COLO829 (cell line): Measurements from ENCODE around the gene TMEM235.
"Not testable (repeated sequence)": the region's sequence is repeated elsewhere in the genome, so short reads cannot be mapped to it uniquely, and the experiment has no call there.

Source experiments
- DNase-seq: peaks from one replicate; pipeline ENCODE4 v3.0.0; 2012; ENCODE audit warnings: low spot score

TMEM235 gene

DNA sequence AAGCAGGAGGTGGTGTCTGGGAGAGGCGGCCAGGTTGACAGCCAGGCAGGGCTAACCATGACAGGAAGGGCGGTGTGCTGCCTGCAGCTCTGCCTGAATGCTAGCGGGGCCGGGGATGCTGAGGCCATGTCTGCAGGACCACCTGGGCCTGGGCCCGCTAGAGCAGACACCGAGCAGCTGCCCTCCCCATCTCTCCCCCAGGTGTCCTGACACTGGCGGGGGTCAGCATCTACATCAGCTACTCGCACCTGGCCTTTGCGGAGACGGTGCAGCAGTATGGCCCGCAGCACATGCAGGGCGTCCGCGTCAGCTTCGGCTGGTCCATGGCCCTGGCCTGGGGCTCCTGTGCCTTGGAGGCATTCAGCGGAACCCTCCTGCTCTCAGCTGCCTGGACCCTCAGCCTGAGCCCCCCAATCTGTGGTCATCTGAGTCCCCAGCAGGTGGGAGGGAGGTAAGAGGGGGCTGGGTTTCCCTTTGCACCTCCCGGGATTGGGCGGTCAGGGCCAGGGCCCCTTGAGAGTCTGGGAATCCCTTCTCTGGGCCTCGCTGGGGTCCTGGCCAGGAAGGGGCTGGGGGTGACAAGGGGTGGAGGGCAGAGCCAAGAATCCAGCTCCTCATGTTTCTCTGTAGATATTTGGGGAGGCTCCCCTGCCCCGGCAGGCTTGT, 7.5 kb downstream of the TMEM235 start:
- no peak for DNase-seq

DNA sequence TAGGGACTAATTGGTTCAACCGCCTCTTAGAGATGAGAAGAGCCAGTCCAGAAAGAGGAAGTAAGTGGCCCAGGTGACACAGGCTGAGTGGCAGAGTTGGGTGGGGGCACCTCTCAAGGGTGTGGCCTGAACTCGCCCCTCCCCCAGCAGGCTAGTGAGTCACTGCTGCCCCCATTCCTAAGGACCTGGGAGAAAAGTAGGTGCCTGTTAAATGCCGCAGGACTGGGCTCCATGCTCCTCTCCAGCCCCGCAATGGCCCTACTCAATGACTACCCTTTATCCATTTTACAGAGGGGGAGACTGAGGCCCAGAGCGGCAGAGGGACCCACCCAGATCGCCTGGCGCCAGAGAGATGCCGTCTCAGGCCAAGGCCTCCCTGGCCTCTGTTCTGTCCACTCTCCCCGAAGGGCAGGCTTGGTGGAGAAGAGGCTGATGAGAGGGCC, 8.1 kb downstream of the TMEM235 start:
- no peak for DNase-seq

- no peak for DNase-seq
These were observed 8.7 kb downstream of the TMEM235 start for GRCh38 chr17:78240012-78240655.

DNA sequence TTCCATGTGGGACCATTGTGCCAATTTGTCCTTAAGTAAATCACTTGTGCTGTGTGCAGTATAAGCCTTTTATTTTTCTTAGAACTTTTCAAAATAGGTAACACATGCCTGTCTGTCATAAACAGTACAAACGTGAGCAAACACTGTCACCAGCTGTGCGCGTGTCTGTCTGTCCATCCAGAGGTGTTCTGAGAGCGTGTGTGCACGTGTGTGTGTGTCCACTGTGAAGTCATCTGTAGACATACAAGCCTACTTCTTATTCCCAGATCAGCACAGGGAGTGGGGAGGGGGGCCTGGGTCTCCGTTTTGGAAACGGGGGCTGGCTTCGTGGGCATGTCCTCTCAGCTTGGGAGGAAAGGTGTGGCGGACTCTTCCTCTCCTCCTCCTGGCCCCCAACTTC, 9.4 kb downstream of the TMEM235 start:
- DNase-seq, result no peak

DNA sequence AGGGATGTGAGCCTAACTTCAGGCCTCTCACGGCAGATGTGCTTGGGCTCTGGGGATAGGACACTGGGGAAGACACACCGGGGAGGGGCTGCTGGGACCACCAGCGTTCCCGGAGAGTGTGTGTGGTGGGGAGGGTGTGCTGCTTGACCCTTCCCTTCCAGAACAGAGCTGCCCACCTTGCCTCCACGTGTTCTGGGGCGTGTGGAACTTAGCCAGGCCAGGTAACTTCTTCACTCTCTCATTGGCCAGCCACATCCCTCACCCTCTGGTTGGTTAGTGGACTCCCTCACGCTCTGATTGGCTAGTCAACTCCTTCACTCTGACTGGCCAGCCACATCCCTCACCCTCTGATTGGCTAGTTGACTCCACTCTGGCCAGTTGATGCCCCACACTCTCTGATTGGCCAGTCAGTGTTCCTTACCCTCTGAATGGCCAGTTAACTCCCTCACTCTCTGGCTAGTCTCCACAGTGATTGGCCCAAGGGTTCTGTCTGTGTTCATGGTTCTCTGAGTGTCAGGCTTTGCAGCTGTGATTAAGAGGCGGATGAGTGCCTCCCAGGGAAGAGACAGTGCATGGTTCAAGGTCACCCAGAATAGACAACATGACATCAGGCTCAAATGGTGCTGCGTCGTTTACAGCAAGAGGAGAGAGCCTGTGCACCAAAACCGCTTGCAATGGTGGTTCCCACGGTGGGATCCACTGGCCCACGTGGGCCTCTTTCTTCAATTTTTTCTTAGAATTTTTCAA, 10.0 kb downstream of the TMEM235 start:
- DNase-seq, result no peak

GRCh38 chr17:78242024-78242742, 10.8 kb downstream of the TMEM235 start:
- DNase-seq, result no peak

GRCh38 chr17:78247304-78247703, 15.9 kb downstream of the TMEM235 start:
- no peak for DNase-seq

- no peak for DNase-seq
These were observed 16.9 kb downstream of the TMEM235 start for GRCh38 chr17:78248051-78248914.

GRCh38 chr17:78249074-78249817, 17.8 kb downstream of the TMEM235 start:
- no peak for DNase-seq

- no peak for DNase-seq
These were observed 18.7 kb downstream of the TMEM235 start for GRCh38 chr17:78249818-78250806.

- DNase-seq, result peak; percentile 91
These were observed 19.7 kb downstream of the TMEM235 start for GRCh38 chr17:78250891-78251772.

- DNase-seq, result no peak
These were observed 20.3 kb downstream of the TMEM235 start for GRCh38 chr17:78251773-78252103.

DNA sequence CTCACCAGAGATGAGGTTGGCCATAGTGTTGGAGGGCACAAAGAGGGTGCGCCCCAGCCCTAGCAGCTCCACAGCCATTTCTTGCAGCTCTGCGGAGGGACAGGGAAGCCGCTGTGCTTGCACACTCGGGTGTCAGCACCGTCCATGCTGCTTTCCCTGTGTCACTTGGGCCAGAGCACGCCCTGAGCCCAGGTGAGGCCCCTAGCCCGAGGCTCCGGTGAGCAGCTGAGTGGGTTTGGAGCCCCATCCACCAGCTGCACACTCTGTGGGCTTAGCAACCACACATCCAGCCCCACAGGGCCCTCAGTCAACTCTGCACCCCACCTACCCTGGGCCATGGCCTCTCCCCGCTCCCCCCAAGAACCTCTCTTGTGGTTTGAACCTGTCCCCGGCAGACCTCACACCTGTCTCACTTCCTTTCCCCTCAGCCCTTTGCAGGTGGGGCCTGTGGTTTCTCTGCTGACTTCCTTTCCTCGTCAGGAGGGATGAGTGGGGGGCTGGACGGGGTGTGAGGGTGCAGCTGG, 20.7 kb downstream of the TMEM235 start:
- no peak for DNase-seq

GRCh38 chr17:78252701-78253635, 21.5 kb downstream of the TMEM235 start:
- no peak for DNase-seq

DNA sequence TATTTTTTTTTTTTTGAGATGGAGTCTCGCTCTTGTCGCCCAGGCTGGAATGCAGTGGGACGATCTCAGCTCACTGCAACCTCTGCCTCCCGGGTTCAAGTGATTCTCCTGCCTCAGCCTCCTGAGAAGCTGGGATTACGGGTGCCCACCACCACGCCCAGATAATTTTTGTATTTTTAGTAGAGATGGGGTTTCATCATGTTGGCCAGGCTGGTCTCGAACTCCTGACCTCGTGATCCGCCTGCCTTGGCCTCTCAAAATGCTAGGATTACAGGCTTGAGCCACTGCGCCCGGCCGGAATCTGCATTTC, 22.2 kb downstream of the TMEM235 start:
- not testable (repeated sequence) for DNase-seq

DNA sequence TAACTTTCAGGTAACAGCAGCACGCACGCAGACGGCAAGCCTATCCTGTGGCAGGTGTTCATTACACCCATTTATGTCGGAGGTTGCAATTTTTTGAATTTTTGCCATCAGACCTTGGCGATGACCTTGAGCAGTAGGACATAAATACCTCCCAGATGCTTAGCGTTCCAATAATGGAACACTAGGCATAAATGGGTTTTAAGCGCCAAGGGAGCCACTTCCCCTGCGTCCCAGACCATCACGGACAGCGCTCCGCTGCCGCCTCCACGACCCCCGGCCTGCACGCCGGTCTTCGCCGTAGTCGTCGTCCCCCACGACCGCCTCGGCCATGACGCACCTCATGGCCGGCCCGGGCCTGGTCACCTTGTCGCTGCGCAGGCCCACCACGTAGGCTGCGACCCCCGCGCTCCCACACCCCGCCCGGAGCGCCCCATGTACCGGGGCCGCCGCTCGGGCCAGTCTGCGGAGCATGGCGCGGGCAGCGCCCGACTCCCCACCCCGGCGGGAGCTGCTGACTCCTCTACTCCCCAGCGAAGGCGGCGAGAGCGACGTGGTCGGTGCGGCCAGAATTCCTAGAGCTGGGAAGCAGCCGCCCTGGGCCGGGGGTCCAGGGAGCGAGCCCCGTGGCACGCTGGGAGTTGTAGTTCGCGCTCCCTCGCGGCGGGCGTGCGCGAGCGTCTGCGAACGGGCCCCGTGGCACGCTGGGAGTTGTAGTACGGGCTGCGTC, 22.7 kb downstream of the TMEM235 start:
- DNase-seq, result peak; percentile 71
